Astrocyte (in vitro differentiated cells and primary cell): ENCODE results near the gene GLRX. TPM values are rescaled to one million over a fixed set of nuclear protein-coding genes. Genes with fewer than 3 reads are reported as not detected.
A peak's percentile ranks its signal among the peaks of the same experiment; 100 is the strongest.

Source experiments
- DNase-seq: peaks from one replicate; pipeline ENCODE4 v3.0.0-alpha.2; 2010; ENCODE audit warnings: low read depth
- FAIRE-seq: peaks from 2 replicates; lab custom pipeline; 2011; peaks lifted over from hg19 to GRCh38; lab: Jason Lieb, UNC
- H2AFZ ChIP-seq: 2 replicates; pipeline ENCODE4 v1.6.0; 2012; ENCODE audit warnings: low read depth, low read length, inconsistent platforms
- H3K27ac ChIP-seq: 2 replicates; pipeline ENCODE4 v1.5.1; 2011; ENCODE audit warnings: low read depth, low read length, inconsistent platforms
- H3K27me3 ChIP-seq: 2 replicates; pipeline ENCODE4 v1.6.0; 2011; ENCODE audit warnings: low read length, inconsistent platforms; ENCODE audit not compliant: insufficient read depth
- H3K36me3 ChIP-seq: 2 replicates; pipeline ENCODE4 v1.5.1; 2011; ENCODE audit warnings: low read length, inconsistent platforms; ENCODE audit not compliant: insufficient read depth
- H3K4me1 ChIP-seq: 2 replicates; pipeline ENCODE4 v1.5.1; 2011; ENCODE audit warnings: low read length, inconsistent platforms; ENCODE audit not compliant: insufficient read depth
- H3K4me2 ChIP-seq: 2 replicates; pipeline ENCODE4 v1.6.0; 2012; ENCODE audit warnings: low read length, inconsistent platforms
- H3K4me3 ChIP-seq: 2 replicates; pipeline ENCODE4 v1.5.1; 2011; ENCODE audit warnings: low read depth, mild to moderate bottlenecking, low read length, inconsistent platforms; ENCODE audit not compliant: insufficient read depth
- H3K79me2 ChIP-seq: 2 replicates; pipeline ENCODE4 v1.6.0; 2012; ENCODE audit warnings: mild to moderate bottlenecking, low read length, inconsistent platforms; ENCODE audit not compliant: insufficient read depth
- H3K9ac ChIP-seq: 2 replicates; pipeline ENCODE4 v1.6.0; 2012; ENCODE audit warnings: mild to moderate bottlenecking, low read length, inconsistent platforms
- H3K9me3 ChIP-seq: 2 replicates; pipeline ENCODE4 v1.5.1; 2012; ENCODE audit warnings: low read depth, mild to moderate bottlenecking, low read length, inconsistent platforms; ENCODE audit not compliant: insufficient read depth
- H4K20me1 ChIP-seq: 2 replicates; pipeline ENCODE4 v1.6.0; 2012; ENCODE audit warnings: low read length, inconsistent platforms; ENCODE audit not compliant: insufficient read depth
- H3K27ac Mint-ChIP-seq: one replicate; pipeline ENCODE4 v1.8.0; 2021; ENCODE audit warnings: mild to moderate bottlenecking, mixed read lengths; ENCODE audit not compliant: unreplicated experiment
- H3K27me3 Mint-ChIP-seq: one replicate; pipeline ENCODE4 v1.8.0; 2021; ENCODE audit warnings: low read depth, mixed read lengths; ENCODE audit not compliant: unreplicated experiment
- H3K36me3 Mint-ChIP-seq: one replicate; pipeline ENCODE4 v1.8.0; 2021; ENCODE audit warnings: low read depth, mixed read lengths; ENCODE audit not compliant: unreplicated experiment
- H3K4me1 Mint-ChIP-seq: one replicate; pipeline ENCODE4 v1.8.0; 2021; ENCODE audit warnings: low read depth, mixed read lengths; ENCODE audit not compliant: unreplicated experiment
- H3K4me3 Mint-ChIP-seq: one replicate; pipeline ENCODE4 v1.8.0; 2021; ENCODE audit warnings: mild to moderate bottlenecking, moderate library complexity, mixed read lengths; ENCODE audit not compliant: unreplicated experiment
- H3K9me3 Mint-ChIP-seq: one replicate; pipeline ENCODE4 v1.8.0; 2021; ENCODE audit warnings: mild to moderate bottlenecking, mixed read lengths; ENCODE audit not compliant: unreplicated experiment
- CTCF ChIP-seq: IDR thresholded peaks from 2 replicates; pipeline ENCODE4 v1.5.1; 2011; ENCODE audit warnings: low read depth, mild to moderate bottlenecking, inconsistent platforms, low read length, moderate library complexity; ENCODE audit not compliant: insufficient read depth
- EZH2 ChIP-seq: IDR thresholded peaks from 2 replicates; pipeline ENCODE4 v1.6.1; 2012; ENCODE audit warnings: mild to moderate bottlenecking, low read length, inconsistent platforms; ENCODE audit not compliant: insufficient read depth
- total RNA-seq: library from RNA; stranded (reverse); gene quantifications from 2 replicates; pipeline ENCODE4 v1.2.1, GENCODE V29; 2021

GLRX gene
- total RNA-seq, 1 donor from 2014 or later: 38.4 TPM

GRCh38 chr5:95848701-95849100, 26.2 kb upstream of the GLRX start:
- Mint-ChIP-seq H3K9me3 (no peaks in the 10 kb centered on the region), H3K27me3 (peaks cover 5% of the 10 kb centered on the region), H3K4me1 (no peaks in the 10 kb centered on the region), H3K4me3 (no peak overlapping the region), H3K36me3 (peaks cover 3% of the 10 kb centered on the region), H3K27ac (no peak overlapping the region)
- H3K4me1 ChIP-seq: no peaks in the 10 kb centered on the region
- H3K9ac ChIP-seq: no peak overlapping the region
- DNase-seq: no peak
- no peaks in the 10 kb centered on the region for H4K20me1 ChIP-seq
- H3K27ac ChIP-seq: no peak overlapping the region
- H3K9me3 ChIP-seq: no peaks in the 10 kb centered on the region
- no peak overlapping the region for H3K4me3 ChIP-seq
- TF ChIP-seq EZH2: no peak
- TF ChIP-seq CTCF: no peak
- no peak for FAIRE-seq
- no peaks in the 10 kb centered on the region for H3K79me2 ChIP-seq
- H2AFZ ChIP-seq: no peak overlapping the region
- H3K36me3 ChIP-seq: no peaks in the 10 kb centered on the region
- H3K4me2 ChIP-seq: no peak overlapping the region
- H3K27me3 ChIP-seq: no peaks in the 10 kb centered on the region

GRCh38 chr5:95847261-95847592, 24.7 kb upstream of the GLRX start:
- DNase-seq (no peak), FAIRE-seq (no peak)
- Mint-ChIP-seq H3K36me3 (peaks cover 3% of the 10 kb centered on the region), H3K4me1 (peaks cover 7% of the 10 kb centered on the region), H3K9me3 (no peaks in the 10 kb centered on the region), H3K27me3 (peaks cover 5% of the 10 kb centered on the region), H3K4me3 (no peak overlapping the region), H3K27ac (no peak overlapping the region)
- H3K27ac ChIP-seq: no peak overlapping the region
- H3K9me3 ChIP-seq: no peaks in the 10 kb centered on the region
- no peaks in the 10 kb centered on the region for H3K36me3 ChIP-seq
- no peak overlapping the region for H3K9ac ChIP-seq
- H3K79me2 ChIP-seq: no peaks in the 10 kb centered on the region
- no peaks in the 10 kb centered on the region for H4K20me1 ChIP-seq
- H3K4me1 ChIP-seq: peaks cover 8% of the 10 kb centered on the region
- no peak overlapping the region for H3K4me2 ChIP-seq
- H3K27me3 ChIP-seq: no peaks in the 10 kb centered on the region
- no peak overlapping the region for H2AFZ ChIP-seq
- H3K4me3 ChIP-seq: no peak overlapping the region
- TF ChIP-seq CTCF: no peak

- Mint-ChIP-seq H3K27ac (no peak overlapping the region), H3K9me3 (no peaks in the 10 kb centered on the region), H3K27me3 (peaks cover 5% of the 10 kb centered on the region), H3K4me3 (no peak overlapping the region), H3K36me3 (peaks cover 3% of the 10 kb centered on the region), H3K4me1 (peaks cover 7% of the 10 kb centered on the region)
- no peaks in the 10 kb centered on the region for H3K36me3 ChIP-seq
- H3K4me3 ChIP-seq: no peak overlapping the region
- TF ChIP-seq CTCF: peak; percentile 94
- TF ChIP-seq EZH2: no peak
- no peaks in the 10 kb centered on the region for H4K20me1 ChIP-seq
- H2AFZ ChIP-seq: peak overlapping the region; percentile 0
- FAIRE-seq (no peak), DNase-seq (no peak)
- no peaks in the 10 kb centered on the region for H3K9me3 ChIP-seq
- no peaks in the 10 kb centered on the region for H3K27me3 ChIP-seq
- H3K27ac ChIP-seq: no peak overlapping the region
- no peaks in the 10 kb centered on the region for H3K79me2 ChIP-seq
- peaks cover 8% of the 10 kb centered on the region for H3K4me1 ChIP-seq
- H3K4me2 ChIP-seq: no peak overlapping the region
- H3K9ac ChIP-seq: no peak overlapping the region
Observed at GRCh38 chr5:95846554-95847260, 24.2 kb upstream of the GLRX start.
